ENCODE measurements around the gene NXPE3. TPM values are rescaled to one million over a fixed set of nuclear protein-coding genes. Genes with fewer than 3 reads are reported as not detected.

Gene NXPE3
- total RNA-seq, 1 experiment from 2014 or later: 15.9 TPM

DNA sequence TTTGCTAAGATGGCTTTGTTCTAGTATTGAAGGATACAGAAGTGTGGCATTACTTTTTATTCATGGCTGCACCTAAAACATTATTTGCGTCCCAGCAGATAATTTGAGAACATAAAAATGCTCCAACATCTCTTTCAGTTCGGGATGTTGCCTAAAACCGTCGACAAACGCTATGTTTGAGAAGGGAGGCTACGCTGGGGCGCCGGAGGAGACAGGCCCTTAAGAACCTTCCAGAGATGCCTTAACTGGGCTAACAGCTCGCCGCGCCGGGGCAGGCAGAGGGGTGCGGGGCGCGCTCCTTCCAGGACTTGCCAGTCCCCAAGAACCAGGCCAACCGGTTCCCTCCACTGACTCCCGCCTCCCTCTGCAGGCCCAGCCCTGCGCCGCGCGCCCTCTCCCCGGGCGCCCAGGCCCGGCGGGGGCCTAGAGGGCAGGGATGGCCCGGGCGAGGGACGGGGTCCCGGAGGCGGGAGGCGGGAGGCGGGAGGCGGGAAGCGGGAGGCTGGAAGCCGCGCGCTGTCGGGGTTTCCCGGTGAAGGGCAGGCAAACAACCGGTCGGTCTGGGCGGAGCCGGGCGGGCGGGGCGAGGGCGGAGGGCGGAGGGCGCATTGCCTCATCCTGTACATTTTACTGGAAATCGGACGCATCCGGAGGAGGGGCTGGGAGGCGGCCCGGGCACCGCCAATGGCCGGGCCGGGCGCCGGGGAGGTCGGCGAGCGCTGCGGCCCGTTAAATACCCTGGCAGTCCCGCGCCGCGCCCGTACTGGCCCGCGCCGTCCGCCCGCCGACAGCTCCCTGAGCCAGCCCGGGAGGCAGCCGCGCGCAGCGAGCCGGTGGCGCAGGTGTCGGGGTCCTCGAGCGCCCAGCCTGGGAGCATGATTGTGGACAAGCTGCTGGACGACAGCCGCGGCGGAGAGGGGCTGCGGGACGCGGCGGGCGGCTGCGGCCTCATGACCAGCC, 70.0 kb downstream of the NXPE3 start, which contains the start of gene NFKBIZ:
NFKBIZ (plus strand) TSS at position 761 of the 960 bp plus-strand sequence; CDS start at position 876, 115 bp downstream.
- Histone ChIP-seq H3T11ph (ENCODE audit: low read length) (no peak within 1 kb of the TSS), H2AK5ac (ENCODE audit: insufficient read length, low read length) (no peak within 1 kb of the TSS), H2BK12ac (ENCODE audit: insufficient read length, low read depth, low read length) (no peak within 1 kb of the TSS), H2BK120ac (ENCODE audit: low read depth, low read length, poor library complexity, severe bottlenecking) (no peak within 1 kb of the TSS), H3K14ac (ENCODE audit: insufficient read depth, low read length) (peak within 1 kb of the TSS; percentile 97), H3K9ac (ENCODE audit: extremely low read depth, insufficient read length, low read length) (peak within 1 kb of the TSS; percentile 73), H3K79me2 (ENCODE audit: insufficient read depth, low read length) (peaks cover 15% of the 10 kb centered on the region; the same call in 1 of the 2 replicates), H2AFZ (ENCODE audit: low read length) (no peak within 1 kb of the TSS), H3K79me1 (ENCODE audit: insufficient read depth, low read depth, low read length, poor library complexity, severe bottlenecking) (no peaks in the 10 kb centered on the region), H3K27ac (ENCODE audit: insufficient read length, low read depth, low read length) (peak within 1 kb of the TSS; percentile 24), H3K23ac (ENCODE audit: insufficient read length, low read depth, low read length) (no peak within 1 kb of the TSS), H3K4me1 (ENCODE audit: insufficient read depth, low read length) (peaks cover 2% of the 10 kb centered on the region; the same call in 1 of the 2 replicates), H4K8ac (replicated peaks; ENCODE audit: insufficient read length, low read depth, low read length) (no peak within 1 kb of the TSS), H3K27me3 (ENCODE audit: insufficient read depth, low read length) (no peaks in the 10 kb centered on the region), H4K5ac (ENCODE audit: insufficient read length, low read depth, low read length) (no peak within 1 kb of the TSS), H3K56ac (ENCODE audit: insufficient read length, low read depth, low read length) (no peak within 1 kb of the TSS), H4K20me1 (ENCODE audit: control insufficient read depth, insufficient read depth, insufficient read length) (no peaks in the 10 kb centered on the region), H3K18ac (ENCODE audit: insufficient read length, low read depth, low read length) (peak within 1 kb of the TSS; percentile 79), H2BK5ac (ENCODE audit: insufficient read length, low read length) (no peak within 1 kb of the TSS), H3K4me2 (ENCODE audit: insufficient read depth, insufficient read length, low read length) (peak within 1 kb of the TSS; percentile 76), H3K23me2 (ENCODE audit: insufficient read length, low read depth, low read length, poor library complexity, severe bottlenecking) (no peaks in the 10 kb centered on the region), H4K91ac (ENCODE audit: insufficient read length, low read depth, low read length) (no peak within 1 kb of the TSS), H2BK15ac (ENCODE audit: low read depth, low read length) (no peak within 1 kb of the TSS), H3K9me3 (ENCODE audit: control insufficient read depth, low read depth, low read length) (no peaks in the 10 kb centered on the region), H3K4ac (ENCODE audit: low read depth, low read length) (no peak within 1 kb of the TSS), H2BK20ac (ENCODE audit: low read depth, low read length, poor library complexity, severe bottlenecking) (no peak within 1 kb of the TSS)
- H3K4me3 Mint-ChIP-seq: peak within 1 kb of the TSS; percentile 80 to 98
- no peaks in the 10 kb centered on the region for H3K9me3 Mint-ChIP-seq
- peak; percentile 94 for DNase-seq
- no CpG with 5 or more reads among the region's 95 CpGs for WGBS (ENCODE audit: extremely low coverage, insufficient read length, low lambda C conversion rate)
- H3K27ac Mint-ChIP-seq: peak within 1 kb of the TSS; percentile 52 to 91 (median 87)
- TF ChIP-seq, protein P1, sequence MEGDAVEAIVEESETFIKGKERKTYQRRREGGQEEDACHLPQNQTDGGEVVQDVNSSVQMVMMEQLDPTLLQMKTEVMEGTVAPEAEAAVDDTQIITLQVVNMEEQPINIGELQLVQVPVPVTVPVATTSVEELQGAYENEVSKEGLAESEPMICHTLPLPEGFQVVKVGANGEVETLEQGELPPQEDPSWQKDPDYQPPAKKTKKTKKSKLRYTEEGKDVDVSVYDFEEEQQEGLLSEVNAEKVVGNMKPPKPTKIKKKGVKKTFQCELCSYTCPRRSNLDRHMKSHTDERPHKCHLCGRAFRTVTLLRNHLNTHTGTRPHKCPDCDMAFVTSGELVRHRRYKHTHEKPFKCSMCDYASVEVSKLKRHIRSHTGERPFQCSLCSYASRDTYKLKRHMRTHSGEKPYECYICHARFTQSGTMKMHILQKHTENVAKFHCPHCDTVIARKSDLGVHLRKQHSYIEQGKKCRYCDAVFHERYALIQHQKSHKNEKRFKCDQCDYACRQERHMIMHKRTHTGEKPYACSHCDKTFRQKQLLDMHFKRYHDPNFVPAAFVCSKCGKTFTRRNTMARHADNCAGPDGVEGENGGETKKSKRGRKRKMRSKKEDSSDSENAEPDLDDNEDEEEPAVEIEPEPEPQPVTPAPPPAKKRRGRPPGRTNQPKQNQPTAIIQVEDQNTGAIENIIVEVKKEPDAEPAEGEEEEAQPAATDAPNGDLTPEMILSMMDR (conservative IDR thresholded peaks at IDR 0.05): no peak
- H3K4me1 Mint-ChIP-seq: peaks cover 33 to 37% of the 10 kb centered on the region in 2 experiments
- peaks cover 23 to 38% (median 27%) of the 10 kb centered on the region in 3 experiments for H3K36me3 Mint-ChIP-seq (ENCODE audit: insufficient read depth in 1 of 3, low read depth in 3 of 3)
- no peaks in the 10 kb centered on the region for H3K27me3 Mint-ChIP-seq (ENCODE audit: low read depth)
